ENCODE data around the gene USP54. TPM values are rescaled to one million over a fixed set of nuclear protein-coding genes. Genes with fewer than 3 reads are reported as not detected.

The USP54 gene
- total and polyA plus RNA-seq, 2 of the 13 experiments (the other 11 are each of a cell fraction or from before 2014, with no cell fraction given): 18.1 to 25.0 TPM

DNA sequence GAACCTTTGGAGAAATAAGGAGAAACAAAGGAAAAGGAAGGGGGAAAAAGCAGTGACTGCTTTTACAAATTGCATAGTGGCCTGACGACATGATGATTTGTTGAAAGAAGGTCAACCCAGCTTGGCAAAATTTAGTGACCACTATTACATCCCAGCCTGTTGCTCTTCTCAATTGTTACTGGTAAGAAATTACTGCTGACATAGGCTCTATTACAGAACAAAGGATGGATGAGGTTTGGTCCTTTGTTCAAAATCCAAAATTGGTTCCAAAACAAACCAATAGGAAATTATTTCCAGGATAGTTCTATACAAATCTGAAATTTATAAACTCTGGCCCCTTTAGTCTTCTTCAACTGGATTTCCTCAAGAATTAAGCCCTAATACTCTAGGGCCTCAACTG, 39.6 kb downstream of the USP54 start:
- no peaks in the 10 kb centered on the region for H4K20me1 ChIP-seq (ENCODE audit: insufficient read depth, low read length)
- POLR2A ChIA-PET: no interaction called here
- ATAC-seq (no peak), FAIRE-seq (no peak), DNase-seq (ENCODE audit: low spot score) (no peak)
- H3K9ac ChIP-seq (ENCODE audit: insufficient read depth, low read depth, low read length): no peak overlapping the region
- in situ Hi-C loops (cut with HindIII; ENCODE audit: extremely low pct_ligation_motif_present, low pct_unique_long_range_greater_than_20kb) (no loop called here), intact Hi-C loops (cut with micrococcal nuclease; ENCODE audit: unreplicated experiment) (no loop called here)
- H3K4me1 ChIP-seq (ENCODE audit: insufficient read depth, low read length): peaks cover 7% of the 10 kb centered on the region; the same call in 1 of the 2 replicates
- H3K9me3 ChIP-seq (ENCODE audit: low read length): no peaks in the 10 kb centered on the region
- H3K79me2 ChIP-seq (ENCODE audit: insufficient read depth, low read length): no peaks in the 10 kb centered on the region
- 100% methylated on average over 1 of the region's 1 CpG for WGBS (ENCODE audit: low lambda C conversion rate)
- BruUV-seq (replicated peaks): no TSS peak
- no peak overlapping the region for H2AFZ ChIP-seq (ENCODE audit: low read length)
- H3K27ac ChIP-seq (ENCODE audit: extremely low read length, insufficient read depth, low read length): no peak overlapping the region
- CTCF ChIA-PET (ENCODE audit: low intra/inter-chr PET ratio, low total read pairs): no interaction called here
- TF ChIP-seq REL (CRISPR knock-in tag; conservative IDR thresholded peaks at IDR 0.05): no peak
- no peak for TF ChIP-seq KDM1A (CRISPR knock-in tag; IDR thresholded peaks at IDR 0.05)
- TF ChIP-seq ZNF431 (CRISPR knock-in tag; IDR thresholded peaks at IDR 0.05; ENCODE audit: borderline replicate concordance, low read depth): no peak
- TF ChIP-seq, protein P1, sequence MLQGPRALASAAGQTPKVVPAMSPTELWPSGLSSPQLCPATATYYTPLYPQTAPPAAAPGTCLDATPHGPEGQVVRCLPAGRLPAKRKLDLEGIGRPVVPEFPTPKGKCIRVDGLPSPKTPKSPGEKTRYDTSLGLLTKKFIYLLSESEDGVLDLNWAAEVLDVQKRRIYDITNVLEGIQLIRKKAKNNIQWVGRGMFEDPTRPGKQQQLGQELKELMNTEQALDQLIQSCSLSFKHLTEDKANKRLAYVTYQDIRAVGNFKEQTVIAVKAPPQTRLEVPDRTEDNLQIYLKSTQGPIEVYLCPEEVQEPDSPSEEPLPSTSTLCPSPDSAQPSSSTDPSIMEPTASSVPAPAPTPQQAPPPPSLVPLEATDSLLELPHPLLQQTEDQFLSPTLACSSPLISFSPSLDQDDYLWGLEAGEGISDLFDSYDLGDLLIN (CRISPR knock-in tag; IDR thresholded peaks at IDR 0.05; ENCODE audit: borderline replicate concordance): no peak
- peak; percentile 73 to 84 for TF ChIP-seq MAFK (conservative IDR thresholded peaks at IDR 0.05 in 1 of 2, IDR thresholded peaks at IDR 0.05 in 1 of 2; ENCODE audit: low read length in 2 of 2)
- no peak for TF ChIP-seq MATR3 (CRISPR knock-in tag; IDR thresholded peaks at IDR 0.05)
- no peak for TF ChIP-seq FOXC1 (CRISPR knock-in tag; IDR thresholded peaks at IDR 0.05; ENCODE audit: borderline replicate concordance)
- TF ChIP-seq MAFF (IDR thresholded peaks at IDR 0.05; ENCODE audit: low read depth, low read length): peak; percentile 70
- TF ChIP-seq IRX3 (CRISPR knock-in tag; IDR thresholded peaks at IDR 0.05; ENCODE audit: borderline replicate concordance, low read depth): no peak
- TF ChIP-seq, protein P2, sequence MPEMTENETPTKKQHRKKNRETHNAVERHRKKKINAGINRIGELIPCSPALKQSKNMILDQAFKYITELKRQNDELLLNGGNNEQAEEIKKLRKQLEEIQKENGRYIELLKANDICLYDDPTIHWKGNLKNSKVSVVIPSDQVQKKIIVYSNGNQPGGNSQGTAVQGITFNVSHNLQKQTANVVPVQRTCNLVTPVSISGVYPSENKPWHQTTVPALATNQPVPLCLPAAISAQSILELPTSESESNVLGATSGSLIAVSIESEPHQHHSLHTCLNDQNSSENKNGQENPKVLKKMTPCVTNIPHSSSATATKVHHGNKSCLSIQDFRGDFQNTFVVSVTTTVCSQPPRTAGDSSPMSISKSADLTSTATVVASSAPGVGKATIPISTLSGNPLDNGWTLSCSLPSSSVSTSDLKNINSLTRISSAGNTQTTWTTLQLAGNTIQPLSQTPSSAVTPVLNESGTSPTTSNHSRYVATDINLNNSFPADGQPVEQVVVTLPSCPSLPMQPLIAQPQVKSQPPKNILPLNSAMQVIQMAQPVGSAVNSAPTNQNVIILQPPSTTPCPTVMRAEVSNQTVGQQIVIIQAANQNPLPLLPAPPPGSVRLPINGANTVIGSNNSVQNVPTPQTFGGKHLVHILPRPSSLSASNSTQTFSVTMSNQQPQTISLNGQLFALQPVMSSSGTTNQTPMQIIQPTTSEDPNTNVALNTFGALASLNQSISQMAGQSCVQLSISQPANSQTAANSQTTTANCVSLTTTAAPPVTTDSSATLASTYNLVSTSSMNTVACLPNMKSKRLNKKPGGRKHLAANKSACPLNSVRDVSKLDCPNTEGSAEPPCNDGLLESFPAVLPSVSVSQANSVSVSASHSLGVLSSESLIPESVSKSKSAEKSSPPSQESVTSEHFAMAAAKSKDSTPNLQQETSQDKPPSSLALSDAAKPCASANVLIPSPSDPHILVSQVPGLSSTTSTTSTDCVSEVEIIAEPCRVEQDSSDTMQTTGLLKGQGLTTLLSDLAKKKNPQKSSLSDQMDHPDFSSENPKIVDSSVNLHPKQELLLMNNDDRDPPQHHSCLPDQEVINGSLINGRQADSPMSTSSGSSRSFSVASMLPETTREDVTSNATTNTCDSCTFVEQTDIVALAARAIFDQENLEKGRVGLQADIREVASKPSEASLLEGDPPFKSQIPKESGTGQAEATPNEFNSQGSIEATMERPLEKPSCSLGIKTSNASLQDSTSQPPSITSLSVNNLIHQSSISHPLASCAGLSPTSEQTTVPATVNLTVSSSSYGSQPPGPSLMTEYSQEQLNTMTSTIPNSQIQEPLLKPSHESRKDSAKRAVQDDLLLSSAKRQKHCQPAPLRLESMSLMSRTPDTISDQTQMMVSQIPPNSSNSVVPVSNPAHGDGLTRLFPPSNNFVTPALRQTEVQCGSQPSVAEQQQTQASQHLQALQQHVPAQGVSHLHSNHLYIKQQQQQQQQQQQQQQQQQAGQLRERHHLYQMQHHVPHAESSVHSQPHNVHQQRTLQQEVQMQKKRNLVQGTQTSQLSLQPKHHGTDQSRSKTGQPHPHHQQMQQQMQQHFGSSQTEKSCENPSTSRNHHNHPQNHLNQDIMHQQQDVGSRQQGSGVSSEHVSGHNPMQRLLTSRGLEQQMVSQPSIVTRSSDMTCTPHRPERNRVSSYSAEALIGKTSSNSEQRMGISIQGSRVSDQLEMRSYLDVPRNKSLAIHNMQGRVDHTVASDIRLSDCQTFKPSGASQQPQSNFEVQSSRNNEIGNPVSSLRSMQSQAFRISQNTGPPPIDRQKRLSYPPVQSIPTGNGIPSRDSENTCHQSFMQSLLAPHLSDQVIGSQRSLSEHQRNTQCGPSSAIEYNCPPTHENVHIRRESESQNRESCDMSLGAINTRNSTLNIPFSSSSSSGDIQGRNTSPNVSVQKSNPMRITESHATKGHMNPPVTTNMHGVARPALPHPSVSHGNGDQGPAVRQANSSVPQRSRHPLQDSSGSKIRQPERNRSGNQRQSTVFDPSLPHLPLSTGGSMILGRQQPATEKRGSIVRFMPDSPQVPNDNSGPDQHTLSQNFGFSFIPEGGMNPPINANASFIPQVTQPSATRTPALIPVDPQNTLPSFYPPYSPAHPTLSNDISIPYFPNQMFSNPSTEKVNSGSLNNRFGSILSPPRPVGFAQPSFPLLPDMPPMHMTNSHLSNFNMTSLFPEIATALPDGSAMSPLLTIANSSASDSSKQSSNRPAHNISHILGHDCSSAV (CRISPR knock-in tag; IDR thresholded peaks at IDR 0.05; ENCODE audit: borderline replicate concordance): no peak
- H3K4me3 ChIP-seq (replicated peaks in 1 of 3; ENCODE audit: insufficient read depth in 1 of 3, low read depth in 2 of 3, low read length in 3 of 3): no peak overlapping the region
- H3K36me3 ChIP-seq (replicated peaks in 1 of 2; ENCODE audit: control insufficient read depth in 1 of 2, insufficient read depth in 2 of 2, low read length in 2 of 2): no peaks in the 10 kb centered on the region; a peak in 1 of 5 replicates
- no peak overlapping the region for H3K4me2 ChIP-seq (ENCODE audit: low read depth, low read length)
- H3K27me3 ChIP-seq (ENCODE audit: control insufficient read depth in 1 of 2, insufficient read depth in 2 of 2, low read length in 2 of 2): no peaks in the 10 kb centered on the region
